Measurements from ENCODE around the gene DNAJA3. TPM values are rescaled to one million over a fixed set of nuclear protein-coding genes. Genes with fewer than 3 reads are reported as not detected.

Gene DNAJA3
- total and polyA plus RNA-seq, 7 donors: 68.0 to 110 (median 81.9) TPM

DNA sequence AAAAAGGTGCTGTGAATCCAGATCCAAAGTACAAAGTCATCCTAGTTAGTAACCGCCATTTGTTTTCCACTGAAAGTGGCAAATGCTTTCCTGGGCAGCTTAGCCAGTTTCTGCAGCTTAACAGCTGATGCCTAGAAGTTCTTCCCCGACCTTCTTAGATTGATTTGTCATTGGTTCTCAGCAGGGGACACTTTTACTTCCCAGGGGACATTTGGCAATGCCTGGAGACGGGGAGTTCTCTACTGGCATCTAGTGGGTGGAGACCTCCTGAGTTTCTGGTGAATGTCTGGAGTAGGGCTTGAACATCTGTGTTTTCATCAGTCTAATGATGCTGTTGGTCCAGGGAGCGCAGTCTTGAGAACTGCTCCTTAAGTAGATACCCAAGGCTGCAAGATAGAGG, 7.6 kb downstream of the DNAJA3 start:
- DNase-seq (no peak), ATAC-seq (no peak)
- intact Hi-C loops (cut with DNase I): no loop called here
- no peaks in the 10 kb centered on the region for H3K9me3 ChIP-seq
- no peaks in the 10 kb centered on the region for H3K27me3 ChIP-seq (ENCODE audit: insufficient read depth in 3 of 3, low read length in 2 of 3)
- WGBS, 3 donors: 77 to 80% (median 78%) methylated on average over 4 of the region's 4 CpGs
- H3K36me3 ChIP-seq (ENCODE audit: insufficient read depth in 1 of 2, low read depth in 1 of 2): peaks cover 8 to 67% of the 10 kb centered on the region in 2 donors
- H3K4me3 ChIP-seq: no peak overlapping the region
- H3K4me1 ChIP-seq: peaks cover 4% of the 10 kb centered on the region
- TF ChIP-seq CTCF (IDR thresholded peaks at IDR 0.05): no peak
- no peak overlapping the region for H3K27ac ChIP-seq

GRCh38 chr16:4433914-4434787, 8.5 kb downstream of the DNAJA3 start:
- 87 to 90% (median 88%) methylated on average over 12 of the region's 12 CpGs for WGBS, 3 donors
- H3K4me3 ChIP-seq: no peak overlapping the region
- peak in 1 of 2 donors; percentile 11 for DNase-seq
- H3K9me3 ChIP-seq: no peaks in the 10 kb centered on the region
- intact Hi-C loops (cut with DNase I): no loop called here
- TF ChIP-seq CTCF (IDR thresholded peaks at IDR 0.05): no peak
- H3K36me3 ChIP-seq (ENCODE audit: insufficient read depth in 1 of 2, low read depth in 1 of 2): peaks cover 6 to 76% of the 10 kb centered on the region in 2 donors
- H3K4me1 ChIP-seq: peaks cover 4% of the 10 kb centered on the region
- no peak for ATAC-seq
- H3K27ac ChIP-seq: no peak overlapping the region
- H3K27me3 ChIP-seq (ENCODE audit: insufficient read depth in 3 of 3, low read length in 2 of 3): no peaks in the 10 kb centered on the region

DNA sequence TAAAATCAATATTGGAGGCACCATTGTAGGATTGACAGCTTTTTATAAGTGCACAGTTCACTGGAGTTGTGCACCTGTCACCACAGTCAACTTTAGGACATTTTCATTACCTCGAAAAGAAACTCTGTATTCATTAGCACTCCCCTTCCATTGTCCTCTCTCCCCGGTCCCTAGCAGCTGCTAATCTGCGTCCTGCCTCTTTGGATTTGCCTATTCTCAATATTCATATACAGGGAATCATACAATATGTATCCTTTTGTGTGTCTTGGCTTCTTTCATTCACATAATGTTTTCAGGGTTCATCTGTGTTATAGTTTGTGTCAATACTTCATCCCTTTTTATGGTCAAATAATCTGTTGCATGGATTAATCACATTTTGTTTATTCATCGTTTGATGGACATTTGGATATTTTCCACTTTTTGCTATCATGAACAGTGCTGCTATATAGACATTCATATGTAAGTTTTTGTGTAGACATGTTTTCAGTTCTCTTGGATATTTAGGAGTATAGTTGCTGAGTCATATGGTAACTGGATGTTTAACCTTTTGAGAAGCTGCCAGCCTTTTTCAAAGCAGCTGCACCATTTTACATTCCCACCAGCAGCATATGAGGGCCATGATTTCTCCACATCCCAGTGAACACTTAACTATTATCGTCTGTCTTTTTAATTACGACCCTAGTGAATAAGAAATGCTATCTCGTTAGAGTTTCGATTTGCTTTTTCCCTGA, 9.8 kb downstream of the DNAJA3 start:
- no peaks in the 10 kb centered on the region for H3K9me3 ChIP-seq
- H3K4me3 ChIP-seq: no peak overlapping the region
- H3K36me3 ChIP-seq (ENCODE audit: insufficient read depth in 1 of 2, low read depth in 1 of 2): peaks cover 6 to 88% of the 10 kb centered on the region in 2 donors
- intact Hi-C loops (cut with DNase I): no loop called here
- peaks cover 4% of the 10 kb centered on the region for H3K4me1 ChIP-seq
- no peaks in the 10 kb centered on the region for H3K27me3 ChIP-seq (ENCODE audit: insufficient read depth in 3 of 3, low read length in 2 of 3)
- H3K27ac ChIP-seq: no peak overlapping the region
- no peak for TF ChIP-seq CTCF (IDR thresholded peaks at IDR 0.05)
- whole genome bisulfite sequencing, 3 donors: 76 to 77% (median 77%) methylated on average over 8 of the region's 8 CpGs
- ATAC-seq: no peak
- DNase-seq: no peak

GRCh38 chr16:4437366-4437765, 11.7 kb downstream of the DNAJA3 start:
- H3K36me3 ChIP-seq (ENCODE audit: insufficient read depth in 1 of 2, low read depth in 1 of 2): peaks cover 12 to 91% of the 10 kb centered on the region in 2 donors

More at GRCh38 chr16:4437366-4437765, 11.7 kb downstream of the DNAJA3 start:
- intact Hi-C loops (cut with DNase I): no loop called here
- Histone ChIP-seq H3K27ac (no peak overlapping the region), H3K9me3 (no peaks in the 10 kb centered on the region), H3K27me3 (ENCODE audit: insufficient read depth in 3 of 3, low read length in 2 of 3) (no peaks in the 10 kb centered on the region), H3K4me3 (no peak overlapping the region), H3K4me1 (peaks cover 4% of the 10 kb centered on the region)
- ATAC-seq (no peak), DNase-seq (no peak)
- TF ChIP-seq CTCF (IDR thresholded peaks at IDR 0.05): no peak
- 96 to 100% (median 98%) methylated on average over 3 of the region's 3 CpGs for WGBS, 3 donors

All from psoas muscle (tissue), 8 donors.